ENCODE measurements around the gene CNOT2.

- TF ChIP-seq, protein P1, sequence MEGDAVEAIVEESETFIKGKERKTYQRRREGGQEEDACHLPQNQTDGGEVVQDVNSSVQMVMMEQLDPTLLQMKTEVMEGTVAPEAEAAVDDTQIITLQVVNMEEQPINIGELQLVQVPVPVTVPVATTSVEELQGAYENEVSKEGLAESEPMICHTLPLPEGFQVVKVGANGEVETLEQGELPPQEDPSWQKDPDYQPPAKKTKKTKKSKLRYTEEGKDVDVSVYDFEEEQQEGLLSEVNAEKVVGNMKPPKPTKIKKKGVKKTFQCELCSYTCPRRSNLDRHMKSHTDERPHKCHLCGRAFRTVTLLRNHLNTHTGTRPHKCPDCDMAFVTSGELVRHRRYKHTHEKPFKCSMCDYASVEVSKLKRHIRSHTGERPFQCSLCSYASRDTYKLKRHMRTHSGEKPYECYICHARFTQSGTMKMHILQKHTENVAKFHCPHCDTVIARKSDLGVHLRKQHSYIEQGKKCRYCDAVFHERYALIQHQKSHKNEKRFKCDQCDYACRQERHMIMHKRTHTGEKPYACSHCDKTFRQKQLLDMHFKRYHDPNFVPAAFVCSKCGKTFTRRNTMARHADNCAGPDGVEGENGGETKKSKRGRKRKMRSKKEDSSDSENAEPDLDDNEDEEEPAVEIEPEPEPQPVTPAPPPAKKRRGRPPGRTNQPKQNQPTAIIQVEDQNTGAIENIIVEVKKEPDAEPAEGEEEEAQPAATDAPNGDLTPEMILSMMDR (IDR thresholded peaks at IDR 0.05) = no peak
- TF ChIP-seq POLR2AphosphoS5 (IDR thresholded peaks at IDR 0.05; ENCODE audit: low read depth, low read length) (no peak), SIN3A (IDR thresholded peaks at IDR 0.05; ENCODE audit: borderline replicate concordance, insufficient read depth, low read depth, low read length) (no peak), TCF7L2 (IDR thresholded peaks at IDR 0.05; ENCODE audit: low read depth, low read length) (no peak), REST (IDR thresholded peaks at IDR 0.05; ENCODE audit: insufficient read depth in 1 of 2, low read depth in 2 of 2, low read length in 1 of 2) (no peak)
Measured at GRCh38 chr12:70236990-70237389, 6.2 kb upstream of the CNOT2 start.
